ENCODE measurements around the gene ACTR3.
A peak's percentile ranks its signal among the peaks of the same experiment; 100 is the strongest.
"Not testable (repeated sequence)": the region's sequence is repeated elsewhere in the genome, so short reads cannot be mapped to it uniquely, and the experiment has no call there.

ACTR3 gene

GRCh38 chr2:113889471-113890252 is at the start of gene ACTR3:
TSS of gene ACTR3 (plus strand) at chr2:113890089. CDS start at chr2:113890280, 191 bp downstream.
- peak; percentile 99 for DNase-seq (ENCODE audit: low spot score)

- no peak for DNase-seq (ENCODE audit: low spot score)
Measured at GRCh38 chr2:113840518-113840917, 49.4 kb upstream of the ACTR3 start.

GRCh38 chr2:113842919-113843736 is 46.8 kb upstream of the ACTR3 start:
- no peak for DNase-seq (ENCODE audit: low spot score)

GRCh38 chr2:113843737-113844050 is 46.2 kb upstream of the ACTR3 start:
- DNase-seq (ENCODE audit: low spot score) = not testable (repeated sequence)

GRCh38 chr2:113845261-113845660 is 44.6 kb upstream of the ACTR3 start:
- no peak for DNase-seq (ENCODE audit: low spot score)

- not testable (repeated sequence) for DNase-seq (ENCODE audit: low spot score)
Measured at GRCh38 chr2:113845796-113846195, 44.1 kb upstream of the ACTR3 start.

GRCh38 chr2:113846429-113846828 is 43.5 kb upstream of the ACTR3 start:
- DNase-seq (ENCODE audit: low spot score) = no peak

GRCh38 chr2:113847144-113847543 is 42.7 kb upstream of the ACTR3 start:
- no peak for DNase-seq (ENCODE audit: low spot score)

GRCh38 chr2:113848758-113849415 is 41.0 kb upstream of the ACTR3 start:
- DNase-seq (ENCODE audit: low spot score) = no peak

GRCh38 chr2:113850687-113851086 is 39.2 kb upstream of the ACTR3 start:
- DNase-seq (ENCODE audit: low spot score) = no peak

GRCh38 chr2:113851640-113852039 is 38.2 kb upstream of the ACTR3 start:
- DNase-seq (ENCODE audit: low spot score) = no peak

GRCh38 chr2:113854208-113854607 is 35.7 kb upstream of the ACTR3 start:
- DNase-seq (ENCODE audit: low spot score) = no peak

GRCh38 chr2:113854970-113855740 is 34.7 kb upstream of the ACTR3 start:
- no peak for DNase-seq (ENCODE audit: low spot score)

- DNase-seq (ENCODE audit: low spot score) = no peak
Measured at GRCh38 chr2:113857464-113857863, 32.4 kb upstream of the ACTR3 start.

- no peak for DNase-seq (ENCODE audit: low spot score)
Measured at GRCh38 chr2:113858764-113859163, 31.1 kb upstream of the ACTR3 start.

- DNase-seq (ENCODE audit: low spot score) = no peak
Measured at GRCh38 chr2:113861740-113862139, 28.1 kb upstream of the ACTR3 start.

- no peak for DNase-seq (ENCODE audit: low spot score)
Measured at GRCh38 chr2:113863144-113863543, 26.7 kb upstream of the ACTR3 start.

- DNase-seq (ENCODE audit: low spot score) = no peak
Measured at GRCh38 chr2:113867571-113867970, 22.3 kb upstream of the ACTR3 start.

- no peak for DNase-seq (ENCODE audit: low spot score)
Measured at GRCh38 chr2:113869253-113869652, 20.6 kb upstream of the ACTR3 start.

GRCh38 chr2:113872201-113872600 is 17.7 kb upstream of the ACTR3 start:
- no peak for DNase-seq (ENCODE audit: low spot score)

GRCh38 chr2:113873867-113874266 is 16.0 kb upstream of the ACTR3 start:
- DNase-seq (ENCODE audit: low spot score) = no peak

GRCh38 chr2:113875135-113875534 is 14.8 kb upstream of the ACTR3 start:
- no peak for DNase-seq (ENCODE audit: low spot score)

Measured in CD4-positive, alpha-beta T cell treated with Interleukin-2 at 100 ng/mL for 4 hours (primary cell).